HG03135 (cell line): ENCODE results near the gene ZSCAN4.

Experiments
- ATAC-seq: cut with Tn5 transposase; IDR thresholded peaks from one replicate; pipeline ENCODE4 v1.9.1; 2021; ENCODE audit warnings: mild to moderate bottlenecking, moderate library complexity; ENCODE audit not compliant: unreplicated experiment

Gene ZSCAN4

GRCh38 chr19:57668635-57669034 lies at the start of gene ZSCAN4:
TSS of gene ZSCAN4 (plus strand) at chr19:57668935. CDS start at chr19:57676146, 7,211 bp downstream.
- ATAC-seq: no peak

- ATAC-seq: no peak
Observed at GRCh38 chr19:57620673-57621348, 47.9 kb upstream of the ZSCAN4 start.

GRCh38 chr19:57623091-57623490 lies 45.6 kb upstream of the ZSCAN4 start:
- no peak for ATAC-seq

- peak; percentile 89 for ATAC-seq
Observed at GRCh38 chr19:57632987-57633831, 35.5 kb upstream of the ZSCAN4 start, which contains the start of gene ZNF211. TSS of gene ZNF211 (plus strand) at chr19:57633168. CDS start at chr19:57633347, 179 bp downstream.

GRCh38 chr19:57633832-57634131 lies 35.0 kb upstream of the ZSCAN4 start:
- ATAC-seq: no peak

- ATAC-seq: no peak
Observed at GRCh38 chr19:57637379-57637778, 31.4 kb upstream of the ZSCAN4 start.

- ATAC-seq: no peak
Observed at GRCh38 chr19:57641715-57642234, 27.0 kb upstream of the ZSCAN4 start.

- ATAC-seq: no peak
Observed at GRCh38 chr19:57642396-57643046, 26.2 kb upstream of the ZSCAN4 start.

GRCh38 chr19:57643734-57644133 lies 25.0 kb upstream of the ZSCAN4 start:
- ATAC-seq: no peak

GRCh38 chr19:57648331-57649003 lies 20.3 kb upstream of the ZSCAN4 start:
- no peak for ATAC-seq

- ATAC-seq: no peak
Observed at GRCh38 chr19:57651654-57651996, 17.1 kb upstream of the ZSCAN4 start.

- no peak for ATAC-seq
Observed at GRCh38 chr19:57653689-57654088, 15.0 kb upstream of the ZSCAN4 start.

- ATAC-seq: no peak
Observed at GRCh38 chr19:57655443-57655842, 13.3 kb upstream of the ZSCAN4 start.

- no peak for ATAC-seq
Observed at GRCh38 chr19:57656346-57656745, 12.4 kb upstream of the ZSCAN4 start.

GRCh38 chr19:57664269-57665127 lies 4.2 kb upstream of the ZSCAN4 start:
- ATAC-seq: no peak

- ATAC-seq: no peak
Observed at GRCh38 chr19:57665261-57665806, 3.4 kb upstream of the ZSCAN4 start.

- ATAC-seq: no peak
Observed at GRCh38 chr19:57667228-57667627, 1.5 kb upstream of the ZSCAN4 start.

GRCh38 chr19:57671124-57671895 lies 2.6 kb downstream of the ZSCAN4 start:
- no peak for ATAC-seq

GRCh38 chr19:57672466-57672865 lies 3.7 kb downstream of the ZSCAN4 start:
- no peak for ATAC-seq
